IMR-90 (cell line): ENCODE results near the gene EIF4G3. TPM values are rescaled to one million over a fixed set of nuclear protein-coding genes. Genes with fewer than 3 reads are reported as not detected.

Source experiments
- ATAC-seq: fragments of 200-7000 bp; cut with Tn5 transposase; 2 replicates; pipeline ENCODE4 v1.9.1; 2020; ENCODE audit warnings: low read depth, mild to moderate bottlenecking, moderate library complexity
- BruUV-seq: library from RNA; stranded (reverse); fragments of 400-500 nt; replicated peaks from 2 replicates; lab custom pipeline; 2021; lab: Mats Ljungman, UMichigan
- CTCF ChIA-PET: fragments of 300-600 bp; formaldehyde crosslinking; extraction: SDS; loops from one replicate; lab custom pipeline; 2021; ENCODE audit warnings: antibody characterized with exemption; lab: Yijun Ruan, JAX
- POLR2A ChIA-PET: fragments of 300-600 bp; sonication (Branson Sonifier 250); formaldehyde crosslinking; loops from one replicate; lab custom pipeline; 2022; ENCODE audit warnings: antibody characterized with exemption; ENCODE audit not compliant: unreplicated experiment; lab: Charles Lee
- DNase-seq: peaks from one replicate; pipeline ENCODE4 v3.0.0; 2013
- H2AFZ ChIP-seq: replicated peaks from 2 replicates; pipeline ENCODE3; 2013; ENCODE audit warnings: low read length, mild to moderate bottlenecking; ENCODE audit not compliant: poor library complexity
- H2AK5ac ChIP-seq: 2 replicates; pipeline ENCODE4 v1.6.1; 2013; ENCODE audit warnings: low read depth, low read length, inconsistent platforms
- H2AK9ac ChIP-seq: replicated peaks from 2 replicates; pipeline ENCODE3; 2013; ENCODE audit warnings: mild to moderate bottlenecking, low read depth, low read length, moderate library complexity; ENCODE audit not compliant: poor library complexity
- H2BK120ac ChIP-seq: 2 replicates; pipeline ENCODE4 v1.6.1; 2013; ENCODE audit warnings: low read depth, low read length, inconsistent platforms
- H2BK15ac ChIP-seq: 3 replicates; pipeline ENCODE4 v1.6.1; 2013; ENCODE audit warnings: low read depth, low read length, inconsistent platforms
- H2BK20ac ChIP-seq: 2 replicates; pipeline ENCODE4 v1.6.1; 2013; ENCODE audit warnings: low read depth, mild to moderate bottlenecking, inconsistent platforms, low read length, moderate library complexity
- H2BK5ac ChIP-seq: 2 replicates; pipeline ENCODE4 v1.6.1; 2013; ENCODE audit warnings: mild to moderate bottlenecking, low read depth, low read length, inconsistent platforms; ENCODE audit not compliant: poor library complexity, severe bottlenecking
- H3K14ac ChIP-seq: replicated peaks from 2 replicates; pipeline ENCODE4 v1.6.1; 2013; ENCODE audit warnings: low read depth, low read length, inconsistent platforms
- H3K18ac ChIP-seq: 2 replicates; pipeline ENCODE4 v1.6.1; 2013; ENCODE audit warnings: low read depth, low read length, control low read depth
- H3K23ac ChIP-seq: 2 replicates; pipeline ENCODE4 v1.6.1; 2013; ENCODE audit warnings: low read depth, low read length, inconsistent platforms
- H3K27ac ChIP-seq: 2 replicates; pipeline ENCODE4 v1.5.1; 2013; ENCODE audit warnings: mild to moderate bottlenecking, control low read depth, low read length; ENCODE audit not compliant: insufficient read depth
- H3K27me3 ChIP-seq: 2 replicates; pipeline ENCODE4 v1.6.1; 2013; ENCODE audit warnings: low read length; ENCODE audit not compliant: control insufficient read depth, insufficient read depth
- H3K36me3 ChIP-seq: 2 replicates; pipeline ENCODE4 v1.6.1; 2013; ENCODE audit warnings: low read length, mixed read lengths; ENCODE audit not compliant: control insufficient read depth, insufficient read depth
- H3K4ac ChIP-seq: 2 replicates; pipeline ENCODE4 v1.6.1; 2013; ENCODE audit warnings: low read depth, low read length, inconsistent platforms
- H3K4me1 ChIP-seq: 2 replicates; pipeline ENCODE4 v1.6.1; 2013; ENCODE audit warnings: low read length, mixed read lengths; ENCODE audit not compliant: control insufficient read depth, insufficient read depth
- H3K4me2 ChIP-seq: 2 replicates; pipeline ENCODE4 v1.6.1; 2013; ENCODE audit warnings: low read depth, mild to moderate bottlenecking, control low read depth, low read length, moderate library complexity
- H3K4me3 ChIP-seq: 2 replicates; pipeline ENCODE4 v1.5.1; 2013; ENCODE audit warnings: low read depth, mild to moderate bottlenecking, control low read depth, low read length, moderate library complexity; ENCODE audit not compliant: insufficient read depth
- H3K56ac ChIP-seq: 2 replicates; pipeline ENCODE4 v1.6.1; 2013; ENCODE audit warnings: low read length, inconsistent platforms; ENCODE audit not compliant: insufficient read depth; ENCODE audit errors: extremely low read depth
- H3K79me1 ChIP-seq, 2 experiments: 2 replicates each; pipeline ENCODE4 v1.6.1; 2013; ENCODE audit warnings: low read length in 2 of 2, inconsistent platforms in 1 of 2, low read depth in 1 of 2
- H3K9ac ChIP-seq: 2 replicates; pipeline ENCODE4 v1.6.1; 2013; ENCODE audit warnings: low read depth, low read length, control low read depth
- H3K9me1 ChIP-seq: 2 replicates; pipeline ENCODE4 v1.6.1; 2013; ENCODE audit warnings: low read length, inconsistent platforms; ENCODE audit not compliant: insufficient read depth
- H3K9me3 ChIP-seq: 2 replicates; pipeline ENCODE4 v1.6.1; 2013; ENCODE audit warnings: low read length; ENCODE audit not compliant: control insufficient read depth, insufficient read depth
- H4K20me1 ChIP-seq: 2 replicates; pipeline ENCODE4 v1.6.1; 2013; ENCODE audit warnings: low read length, inconsistent platforms; ENCODE audit not compliant: insufficient read depth
- H4K5ac ChIP-seq: 2 replicates; pipeline ENCODE4 v1.6.1; 2013; ENCODE audit warnings: mild to moderate bottlenecking, low read depth, low read length, control low read depth
- H4K8ac ChIP-seq, 2 experiments: 2 replicates each; pipeline ENCODE4 v1.6.1; 2013; ENCODE audit warnings: low read depth in 2 of 2, low read length in 2 of 2, control low read depth in 1 of 2, inconsistent platforms in 1 of 2
- H4K91ac ChIP-seq: 2 replicates; pipeline ENCODE4 v1.6.1; 2013; ENCODE audit warnings: low read depth, low read length, inconsistent platforms; ENCODE audit not compliant: insufficient read depth
- BHLHE40 ChIP-seq: fragments of 150-350 bp; IDR thresholded peaks from 2 replicates; pipeline ENCODE4 v1.6.1; 2016; ENCODE audit warnings: mild to moderate bottlenecking, low read depth, low read length
- CTCF ChIP-seq: conservative IDR thresholded peaks from 2 replicates; pipeline ENCODE4 v1.5.1; 2012; ENCODE audit warnings: mild to moderate bottlenecking, low read depth, low read length, improper control_type of control experiment
- FOS ChIP-seq: fragments of 150-350 bp; IDR thresholded peaks from 2 replicates; pipeline ENCODE4 v1.6.1; 2016; ENCODE audit warnings: low read depth, low read length
- MAFK ChIP-seq: IDR thresholded peaks from 2 replicates; pipeline ENCODE4 v1.6.1; 2012; ENCODE audit warnings: low read depth, low read length, improper control_type of control experiment
- MAZ ChIP-seq: IDR thresholded peaks from 2 replicates; pipeline ENCODE4 v1.6.1; 2012; ENCODE audit warnings: low read depth, mild to moderate bottlenecking, low read length, improper control_type of control experiment, moderate library complexity, borderline replicate concordance
- MXI1 ChIP-seq: IDR thresholded peaks from 2 replicates; pipeline ENCODE4 v1.6.1; 2012; ENCODE audit warnings: low read depth, mild to moderate bottlenecking, low read length, moderate library complexity, borderline replicate concordance
- NFE2L2 ChIP-seq: fragments of 150-350 bp; IDR thresholded peaks from 2 replicates; pipeline ENCODE4 v1.6.1; 2016; ENCODE audit warnings: low read depth, mild to moderate bottlenecking, low read length
- POLR2A ChIP-seq: IDR thresholded peaks from 2 replicates; pipeline ENCODE4 v1.6.1; 2012; ENCODE audit warnings: mild to moderate bottlenecking, low read depth, low read length
- RAD21 ChIP-seq: IDR thresholded peaks from 2 replicates; pipeline ENCODE4 v1.6.1; 2012; ENCODE audit warnings: low read length, improper control_type of control experiment
- RCOR1 ChIP-seq: IDR thresholded peaks from 2 replicates; pipeline ENCODE4 v1.6.1; 2012; ENCODE audit warnings: mild to moderate bottlenecking, low read length, improper control_type of control experiment; ENCODE audit not compliant: insufficient replicate concordance
- RFX5 ChIP-seq: IDR thresholded peaks from 2 replicates; pipeline ENCODE4 v1.8.0; 2012; ENCODE audit warnings: low read depth, mild to moderate bottlenecking, low read length, moderate library complexity
- SMC3 ChIP-seq: fragments of 150-350 bp; IDR thresholded peaks from 2 replicates; pipeline ENCODE4 v1.6.1; 2016; ENCODE audit warnings: low read depth, mild to moderate bottlenecking, antibody characterized with exemption, low read length, moderate library complexity
- USF2 ChIP-seq: fragments of 150-350 bp; IDR thresholded peaks from 2 replicates; pipeline ENCODE4 v1.6.1; 2017; ENCODE audit warnings: mild to moderate bottlenecking, antibody characterized with exemption, low read length, low read depth
- WGBS, 2 experiments: methylation state at CpG; one replicate each; pipeline versions ENCODE4 v1.1.5 to v1.1.7; 2013; ENCODE audit warnings: missing lambda C conversion rate in 2 of 2; ENCODE audit not compliant: insufficient read length in 1 of 2; ENCODE audit errors: extremely low coverage in 2 of 2; 5-methylcytosine and 5-hydroxymethylcytosine counted together
- dilution Hi-C: fragments of 300-500 bp; cut with HindIII; formaldehyde crosslinking; loops from one replicate; pipeline ENCODE4 v1.14.3; 2018; ENCODE audit warnings: low sequenced_read_pairs; ENCODE audit not compliant: unreplicated experiment
- in situ Hi-C: fragments of 300-500 bp; cut with MboI; formaldehyde crosslinking; loops from 3 replicates; pipeline ENCODE4 v1.14.3; 2019; ENCODE audit warnings: low sequenced_read_pairs, inconsistent platforms, mixed read lengths
- intact Hi-C: fragments of 100-400 bp; cut with micrococcal nuclease; formaldehyde crosslinking; loops from 2 replicates; pipeline ENCODE4 v1.10.0; 2022
- polyA plus RNA-seq, 3 experiments: library from polyadenylated mRNA; depleted of rRNA; stranded (reverse); fragments of >200 nt; gene quantifications; 2 replicates each; pipeline ENCODE4 v1.2.3, GENCODE V29; 2012; ENCODE audit warnings: low replicate concordance in 1 of 3
- total RNA-seq: library from RNA; depleted of rRNA; stranded (reverse); fragments of >200 nt; gene quantifications from 2 replicates; pipeline ENCODE4 v1.2.3, GENCODE V29; 2012
- TF ChIP-seq, protein P1 (sequence below): fragments of 150-350 bp; IDR thresholded peaks from 2 replicates; pipeline ENCODE4 v1.6.1; 2016; ENCODE audit warnings: low read depth, mild to moderate bottlenecking, low read length, moderate library complexity, borderline replicate concordance

Gene EIF4G3
- total and polyA plus RNA-seq, 2 of the 4 experiments (the other 2 are of a cell fraction) = 25.8 to 49.2 TPM

DNA sequence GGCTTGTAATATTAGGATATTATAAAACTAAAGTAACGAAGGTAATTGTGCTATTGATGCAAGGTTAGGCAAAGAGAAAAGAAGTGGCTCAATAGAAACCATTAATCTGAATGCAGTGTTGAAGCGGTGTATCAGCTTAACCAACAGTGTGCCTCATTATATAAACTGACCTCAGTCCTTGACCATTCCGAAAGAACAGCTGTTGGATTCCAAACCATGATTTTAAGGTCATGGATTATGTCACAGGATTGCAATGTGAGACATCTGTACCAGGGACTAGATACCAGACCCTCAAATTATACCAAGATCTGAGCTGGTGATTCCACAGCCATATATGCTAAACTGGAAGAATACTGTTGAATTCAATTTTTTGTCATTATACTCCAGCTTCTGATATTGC is 255.4 kb downstream of the EIF4G3 start:
- Histone ChIP-seq H3K4me2 (no peak overlapping the region), H4K91ac (no peak overlapping the region), H3K4me1 (no peaks in the 10 kb centered on the region), H3K9ac (no peak overlapping the region), H3K18ac (no peak overlapping the region), H3K27me3 (no peaks in the 10 kb centered on the region), H4K20me1 (no peaks in the 10 kb centered on the region), H2AFZ (no peak overlapping the region), H3K14ac (no peak overlapping the region), H3K36me3 (peaks cover under 1% of the 10 kb centered on the region), H3K4me3 (no peak overlapping the region), H2BK20ac (no peak overlapping the region), H3K56ac (no peak overlapping the region), H2BK15ac (no peak overlapping the region), H2BK5ac (no peak overlapping the region), H3K4ac (no peak overlapping the region), H3K23ac (no peak overlapping the region), H3K9me3 (no peaks in the 10 kb centered on the region), H2AK9ac (no peak overlapping the region), H2AK5ac (no peak overlapping the region), H4K8ac (no peak overlapping the region), H2BK120ac (no peak overlapping the region), H3K9me1 (peaks cover 3% of the 10 kb centered on the region; the same call in 1 of the 2 replicates), H3K27ac (no peak overlapping the region), H4K5ac (no peak overlapping the region), H3K79me1 (peaks cover 3 to 22% of the 10 kb centered on the region in 2 experiments; a peak in 3 of 4 replicates)
- CTCF ChIA-PET = no interaction called here
- TF ChIP-seq MAFK (no peak), RAD21 (no peak), POLR2A (no peak), MXI1 (no peak), FOS (no peak), SMC3 (no peak), CTCF (no peak), NFE2L2 (no peak), RFX5 (no peak), RCOR1 (no peak), BHLHE40 (no peak), MAZ (no peak), USF2 (no peak)
- TF ChIP-seq, protein P1, sequence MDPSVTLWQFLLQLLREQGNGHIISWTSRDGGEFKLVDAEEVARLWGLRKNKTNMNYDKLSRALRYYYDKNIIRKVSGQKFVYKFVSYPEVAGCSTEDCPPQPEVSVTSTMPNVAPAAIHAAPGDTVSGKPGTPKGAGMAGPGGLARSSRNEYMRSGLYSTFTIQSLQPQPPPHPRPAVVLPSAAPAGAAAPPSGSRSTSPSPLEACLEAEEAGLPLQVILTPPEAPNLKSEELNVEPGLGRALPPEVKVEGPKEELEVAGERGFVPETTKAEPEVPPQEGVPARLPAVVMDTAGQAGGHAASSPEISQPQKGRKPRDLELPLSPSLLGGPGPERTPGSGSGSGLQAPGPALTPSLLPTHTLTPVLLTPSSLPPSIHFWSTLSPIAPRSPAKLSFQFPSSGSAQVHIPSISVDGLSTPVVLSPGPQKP = no peak
- in situ Hi-C loops (no loop called here), intact Hi-C loops (no loop called here), dilution Hi-C loops (no loop called here)
- no CpG with 5 or more reads among the region's 3 CpGs for WGBS, 2 experiments
- ATAC-seq (peak; percentile 56), DNase-seq (peak; percentile 28)
- POLR2A ChIA-PET = interaction anchor here (0.5 kb wide), 1 partner anchor 23 kb away, joined by 3 read pairs; no protein-coding TSS in a partner anchor
- no TSS peak for BruUV-seq
